Muscle of back (tissue), 13 donors: ENCODE results near the gene OR6C75. TPM values are rescaled to one million over a fixed set of nuclear protein-coding genes. Genes with fewer than 3 reads are reported as not detected.
"Not testable (repeated sequence)": the region's sequence is repeated elsewhere in the genome, so short reads cannot be mapped to it uniquely, and the experiment has no call there.

Experiments
- DNase-seq, 3 donors: peaks; one replicate each; pipeline versions ENCODE4 v3.0.0 to v3.0.0-alpha.2; 2013
- long read RNA-seq, 9 donors: transcript quantifications; one replicate each; lab custom pipeline, GENCODE V29; 2026
- polyA plus RNA-seq, 10 donors: library from polyadenylated mRNA; unstranded; fragments of 120-200 nt; gene quantifications; one replicate each; pipeline ENCODE4 v1.2.1, GENCODE V29; 2013; ENCODE audit not compliant: insufficient read length in 10 of 10

OR6C75 gene
- polyA plus RNA-seq = under 1 TPM in 1 of 10 donors, not detected in 9; 0.09 TPM
- long read RNA-seq, donor 1 = 0 reads
- long read RNA-seq, donor 2 = 0 reads
- long read RNA-seq, donor 3 = 0 reads
- long read RNA-seq, donor 4 = 0 reads
- long read RNA-seq, donor 5 = 0 reads
- long read RNA-seq, donor 6 = 0 reads
- long read RNA-seq, donor 7 = 0 reads
- long read RNA-seq, donor 8 = 0 reads
- long read RNA-seq, donor 9 = 0 reads

DNA sequence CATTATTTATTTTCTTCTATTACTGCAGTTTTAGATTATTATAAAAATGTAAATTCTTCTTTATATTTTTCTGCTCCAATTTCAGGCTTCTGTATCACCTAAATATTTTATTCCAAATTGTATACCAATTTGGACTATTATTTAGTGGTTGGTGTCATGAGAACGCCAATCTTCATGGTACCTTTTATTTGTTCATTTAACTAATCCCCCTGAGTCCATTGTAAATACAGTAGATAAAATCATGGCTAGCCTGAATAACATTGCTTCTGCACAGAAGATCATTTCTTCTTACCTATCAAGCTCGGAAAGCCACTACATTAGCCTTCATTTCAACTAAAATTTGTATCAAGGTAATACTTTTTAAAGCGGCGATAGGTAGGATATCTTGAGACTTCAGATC, at the start of gene OR6C75:
OR6C75 (plus strand) TSS at position 301 of the 400 bp plus-strand sequence. CDS start 2,136 bp downstream, outside the sequence.
- no peak for DNase-seq

DNA sequence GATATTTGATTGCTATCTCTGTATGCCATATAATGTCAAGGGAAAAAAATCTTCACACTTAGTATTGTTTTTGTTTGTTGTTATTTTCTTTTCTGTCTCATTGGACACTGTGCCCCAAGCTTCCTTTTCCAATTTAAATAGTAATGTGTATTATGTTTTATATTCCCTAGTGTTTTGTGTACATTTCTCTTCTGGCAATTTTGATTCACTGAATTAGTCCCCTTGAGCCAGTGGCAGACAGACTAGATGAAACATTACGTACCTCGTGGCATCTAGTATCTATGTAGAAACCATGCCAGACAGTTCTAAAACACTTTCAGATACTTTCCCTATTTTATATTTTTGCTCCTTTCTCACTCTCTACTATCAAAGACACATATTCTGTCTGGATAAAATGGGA, 48.7 kb upstream of the OR6C75 start, which contains the start of gene OR6C1:
OR6C1 (plus strand) TSS at position 301 of the 400 bp plus-strand sequence. CDS start 6,257 bp downstream, outside the sequence.
- DNase-seq = no peak

DNA sequence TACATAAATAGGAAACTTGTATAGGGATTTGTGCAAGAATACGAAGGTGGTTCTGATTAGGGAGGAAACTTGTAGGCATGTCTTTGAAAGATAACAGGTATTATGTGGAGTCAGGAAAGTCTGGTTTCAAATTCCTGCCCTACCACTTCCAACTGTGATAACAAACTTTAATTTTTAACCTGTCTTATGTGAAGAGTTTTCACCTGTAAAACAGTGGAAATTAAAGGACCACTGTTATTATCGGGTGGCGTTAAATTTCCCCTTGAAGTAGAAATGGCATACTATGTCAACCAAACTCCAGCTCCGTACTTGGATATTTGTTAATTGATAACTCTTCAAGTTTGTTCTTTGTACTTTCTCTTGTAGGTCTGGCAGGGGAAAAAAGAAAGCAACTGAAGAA, 42.6 kb upstream of the OR6C75 start:
- no peak for DNase-seq

DNA sequence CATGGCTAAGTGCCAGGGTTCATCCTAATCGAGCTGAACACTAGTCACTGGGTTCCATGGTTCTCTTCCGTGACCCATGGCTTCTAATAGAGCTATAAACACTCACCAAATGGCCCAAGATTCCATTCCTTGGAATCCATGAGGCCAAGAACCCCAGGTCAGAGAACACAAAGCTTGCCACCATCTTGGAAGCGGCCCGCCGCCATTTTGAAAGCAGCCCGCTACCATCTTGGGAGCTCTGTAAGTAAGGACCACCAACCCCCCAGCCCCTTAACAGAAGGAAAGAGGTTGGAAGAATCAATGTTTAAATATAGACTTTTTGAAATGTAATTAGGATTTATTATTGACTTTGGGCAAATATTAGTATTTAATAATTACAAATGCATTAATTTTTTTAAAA, 37.0 kb upstream of the OR6C75 start:
- DNase-seq = not testable (repeated sequence)

DNA sequence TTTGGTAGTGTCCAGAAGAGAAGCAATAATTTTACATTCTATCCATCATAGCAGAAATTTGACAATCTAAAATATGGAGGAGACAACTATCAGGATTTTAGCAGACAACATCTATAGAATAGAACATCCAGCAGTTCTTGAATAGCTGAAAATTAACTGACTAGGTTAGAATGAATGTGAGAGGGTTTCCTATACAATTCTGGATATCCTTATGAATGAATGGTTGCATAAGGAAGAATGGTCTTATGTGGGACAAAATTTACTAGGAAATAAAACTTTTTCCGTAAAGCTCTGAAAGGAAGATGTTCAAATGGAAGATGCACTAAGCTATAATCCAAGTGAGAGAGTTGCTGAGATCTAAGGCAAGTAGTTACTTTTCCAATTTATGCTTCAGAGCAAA, 32.3 kb upstream of the OR6C75 start, which contains the start of gene OR6C3:
OR6C3 (plus strand) TSS at position 301 of the 400 bp plus-strand sequence. CDS start 955 bp downstream, outside the sequence.
- DNase-seq = no peak

DNA sequence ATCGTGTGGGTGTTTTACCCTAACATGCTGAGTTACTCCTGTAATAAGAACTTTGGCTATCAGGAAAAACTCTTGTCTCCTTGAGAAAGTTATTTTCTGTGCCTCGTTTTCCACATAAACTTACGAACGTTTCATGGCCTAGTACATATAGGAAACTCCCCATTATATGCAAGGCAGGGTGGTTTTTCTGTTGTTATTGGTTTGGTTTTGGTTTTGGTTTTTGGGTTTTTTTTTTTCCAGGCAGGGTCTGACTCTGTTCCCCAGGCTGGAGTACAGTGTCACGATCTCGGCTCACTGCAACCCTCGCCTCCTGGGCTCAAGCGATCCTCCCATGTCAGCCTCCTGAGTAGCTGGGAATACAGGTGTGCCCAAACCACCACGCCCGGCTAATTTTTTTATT, 26.8 kb upstream of the OR6C75 start:
- DNase-seq = no peak

DNA sequence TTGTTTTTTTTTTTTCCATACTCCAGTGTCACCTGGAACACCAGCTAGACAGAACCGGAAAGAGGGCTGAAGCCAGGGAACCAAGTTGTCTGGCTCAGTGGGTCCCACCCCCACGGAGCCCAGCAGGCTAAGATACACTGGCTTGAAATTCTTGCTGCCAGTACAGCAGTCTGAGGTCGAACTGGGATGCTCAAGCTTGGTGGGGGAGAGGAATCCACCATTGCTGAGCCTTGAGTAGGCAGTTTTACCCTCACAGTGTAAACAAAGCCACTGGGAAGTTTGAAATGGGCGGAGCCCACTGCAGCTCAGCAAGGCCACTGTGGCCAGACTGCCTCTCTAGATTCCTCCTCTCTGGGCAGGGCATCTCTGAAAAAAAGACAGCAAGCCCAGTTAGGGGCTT, 7.4 kb upstream of the OR6C75 start:
- DNase-seq = not testable (repeated sequence)

DNA sequence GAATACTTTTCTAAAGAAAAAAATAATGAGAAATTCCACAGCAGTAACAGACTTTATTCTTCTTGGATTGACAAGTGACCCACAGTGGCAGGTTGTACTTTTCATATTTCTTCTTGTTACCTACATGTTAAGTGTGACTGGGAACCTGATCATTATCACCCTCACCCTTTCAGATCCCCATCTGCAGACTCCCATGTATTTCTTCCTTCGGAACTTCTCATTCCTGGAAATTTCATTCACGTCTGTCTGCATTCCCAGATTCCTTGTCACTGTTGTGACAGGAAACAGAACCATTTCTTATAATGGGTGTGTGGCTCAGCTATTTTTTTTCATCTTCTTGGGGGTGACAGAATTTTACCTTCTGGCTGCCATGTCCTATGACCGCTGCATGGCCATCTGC, 2.3 kb downstream of the OR6C75 start:
- no peak for DNase-seq

DNA sequence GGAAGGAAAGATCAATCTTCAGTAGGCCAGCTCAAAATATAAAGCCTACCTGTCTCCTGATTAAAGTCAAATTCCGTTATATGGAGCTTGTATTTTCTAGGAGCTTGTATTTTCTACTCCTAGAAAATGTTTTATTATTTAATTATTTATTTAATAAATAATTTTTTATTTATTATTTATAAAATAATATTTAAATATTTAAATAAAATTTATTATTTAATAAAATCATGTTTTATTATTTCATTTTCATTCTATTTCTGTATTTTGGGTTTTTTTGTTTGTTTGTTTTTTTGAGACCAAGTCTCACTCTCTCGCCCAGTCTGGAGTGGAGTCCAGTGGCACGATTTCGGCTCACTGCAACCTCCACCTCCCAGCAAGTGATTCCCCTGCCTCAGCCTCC, 9.7 kb downstream of the OR6C75 start:
- DNase-seq = no peak

DNA sequence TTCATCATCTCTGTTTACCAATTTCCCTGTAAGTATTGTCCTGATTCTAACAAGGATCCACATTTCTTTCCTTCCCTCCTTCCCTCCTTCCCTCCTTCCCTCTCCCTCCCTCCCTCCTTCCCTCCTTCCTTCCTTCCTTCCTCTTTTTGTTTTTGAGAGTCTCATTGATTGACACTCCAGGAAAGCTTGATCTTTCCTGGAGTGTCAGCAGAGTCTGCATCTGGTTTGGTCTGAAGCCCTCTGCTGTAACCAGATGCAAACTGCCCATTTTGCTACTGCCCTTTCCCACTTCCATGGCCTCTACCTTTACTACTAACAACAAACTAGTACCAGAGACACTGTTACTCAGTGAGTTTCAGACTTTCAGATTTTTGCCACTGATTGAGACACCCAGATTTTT, 23.1 kb downstream of the OR6C75 start:
- no peak for DNase-seq

DNA sequence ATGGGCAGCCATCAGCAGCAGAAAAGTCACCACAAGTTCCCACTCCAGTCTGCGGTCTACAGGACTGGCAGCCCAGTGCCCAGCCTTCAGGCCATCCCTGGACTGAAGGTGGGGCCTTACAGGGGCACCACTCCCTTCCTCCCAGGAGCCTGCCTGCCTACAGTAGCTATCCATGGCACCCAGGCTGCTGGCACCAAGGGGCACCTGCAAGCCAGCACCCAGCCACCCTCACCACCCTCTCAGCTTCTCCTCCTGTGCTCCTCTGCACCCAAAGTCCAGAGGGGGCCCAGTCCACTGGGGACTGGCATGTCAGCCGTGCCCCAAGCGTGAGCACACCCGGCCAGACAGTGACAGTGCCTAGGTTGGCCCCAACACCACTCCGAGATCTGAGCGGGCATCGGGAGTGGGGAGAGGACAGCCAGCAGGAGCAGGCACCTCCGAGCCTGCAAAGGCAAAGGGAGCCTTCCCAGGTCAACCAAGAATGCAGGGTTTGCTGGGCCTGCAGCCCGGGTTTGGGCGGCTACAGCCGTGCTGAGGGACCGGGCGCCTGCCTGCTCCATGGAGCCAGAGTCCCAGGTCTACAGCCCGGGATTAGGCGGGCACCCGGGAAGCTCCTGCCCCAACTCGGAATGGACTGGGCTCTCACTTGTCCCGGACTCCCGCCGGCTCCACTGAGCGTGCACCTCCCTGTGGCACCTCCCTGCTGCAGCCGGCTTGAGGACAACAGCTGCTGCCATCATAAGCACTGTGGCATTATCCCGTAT, 29.4 kb downstream of the OR6C75 start:
- no peak for DNase-seq

DNA sequence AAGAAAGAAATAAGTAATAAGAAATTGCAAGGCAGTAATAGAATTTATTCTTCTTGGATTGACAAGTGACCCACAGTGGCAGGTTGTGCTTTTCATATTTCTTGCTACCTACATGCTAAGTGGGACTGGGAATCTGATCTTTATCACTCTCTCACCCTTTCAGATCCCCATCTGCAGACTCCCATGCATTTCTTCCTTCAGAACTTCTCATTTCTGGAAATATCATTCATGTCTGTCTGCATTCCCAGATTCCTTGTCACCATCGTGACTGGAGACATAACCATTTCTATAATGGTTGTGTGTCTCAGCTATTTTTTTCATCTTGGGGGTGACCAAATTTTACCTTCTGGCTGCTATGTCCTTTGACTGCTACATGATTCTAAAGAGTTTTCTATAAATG, 33.6 kb downstream of the OR6C75 start:
- no peak for DNase-seq

DNA sequence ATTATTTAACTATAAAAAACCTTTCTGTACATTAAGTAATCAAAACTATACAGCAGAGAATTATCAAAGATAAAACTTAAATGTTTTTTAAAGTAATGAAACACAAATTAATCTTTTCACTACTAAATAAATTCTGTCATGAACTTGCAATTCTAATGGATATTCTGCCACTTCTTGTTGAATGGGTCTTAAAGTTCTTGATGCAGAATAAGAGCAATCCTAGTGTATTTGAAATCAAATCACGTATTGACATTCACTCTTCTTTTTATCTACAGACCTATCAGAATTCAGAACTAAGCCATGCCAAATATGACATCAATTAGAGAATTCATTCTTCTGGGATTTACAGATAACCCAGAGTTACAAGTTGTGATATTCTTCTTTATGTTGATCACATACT, 37.5 kb downstream of the OR6C75 start, which contains the start of gene OR6C65:
OR6C65 (plus strand) TSS at position 301 of the 400 bp plus-strand sequence; CDS start at position 301, 0 bp downstream.
- DNase-seq = no peak

DNA sequence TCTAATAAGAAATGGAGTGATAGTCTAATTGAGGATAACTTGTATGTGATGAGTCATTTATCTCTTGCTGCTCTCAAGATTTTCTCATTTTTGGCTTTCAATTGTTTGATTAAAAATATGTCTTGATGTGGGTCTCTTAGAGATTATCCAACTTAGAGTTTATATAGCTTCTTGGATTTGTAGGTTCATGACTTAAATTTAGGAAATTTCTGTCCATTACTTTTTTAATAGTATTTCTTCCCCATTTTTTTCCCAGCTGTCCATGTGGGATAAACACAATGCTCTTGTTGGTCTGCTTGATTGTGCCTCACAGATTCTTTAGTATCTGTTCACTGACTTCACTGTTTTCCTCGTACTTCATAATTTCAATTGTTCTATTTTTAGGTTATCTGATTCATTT, 45.1 kb downstream of the OR6C75 start:
- no peak for DNase-seq

DNA sequence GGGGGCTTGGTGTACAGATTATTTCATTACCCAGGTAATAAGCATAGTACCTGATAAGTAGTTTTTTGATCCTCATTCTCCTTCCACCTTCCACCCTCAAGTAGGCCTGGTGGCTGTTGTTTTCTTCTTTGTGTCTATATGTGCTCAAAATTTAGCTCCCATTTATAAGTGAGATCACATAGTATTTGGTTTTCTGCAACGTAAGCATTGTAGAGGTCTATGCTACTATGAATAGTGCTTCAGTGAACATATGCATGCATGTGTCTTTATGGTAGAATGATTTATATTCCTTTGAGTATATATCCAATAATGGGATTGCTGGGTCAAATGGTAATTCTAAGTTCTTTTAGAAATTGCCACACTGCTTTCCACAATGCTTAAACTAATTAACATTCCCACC, 46.4 kb downstream of the OR6C75 start:
- not testable (repeated sequence) for DNase-seq

DNA sequence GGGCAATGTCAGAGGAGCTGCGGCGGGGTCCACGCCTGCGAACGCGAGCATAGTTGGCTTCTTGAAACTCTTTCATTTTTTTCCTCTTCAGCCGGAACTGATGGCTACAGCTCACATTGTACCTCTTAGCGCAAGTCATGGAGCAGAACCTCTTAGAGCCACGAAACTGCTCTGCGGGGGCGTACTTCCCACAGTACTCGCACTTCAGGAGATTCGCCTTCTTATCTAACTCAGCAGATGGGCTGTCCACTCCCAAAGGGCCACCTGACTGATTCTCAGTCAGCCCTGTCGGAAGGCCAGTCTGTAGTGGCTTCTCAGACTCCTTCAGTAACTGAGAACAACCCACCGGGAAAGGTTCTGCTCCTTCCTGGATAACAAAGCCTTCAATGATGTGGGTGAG, 49.4 kb downstream of the OR6C75 start:
- not testable (repeated sequence) for DNase-seq

DNA sequence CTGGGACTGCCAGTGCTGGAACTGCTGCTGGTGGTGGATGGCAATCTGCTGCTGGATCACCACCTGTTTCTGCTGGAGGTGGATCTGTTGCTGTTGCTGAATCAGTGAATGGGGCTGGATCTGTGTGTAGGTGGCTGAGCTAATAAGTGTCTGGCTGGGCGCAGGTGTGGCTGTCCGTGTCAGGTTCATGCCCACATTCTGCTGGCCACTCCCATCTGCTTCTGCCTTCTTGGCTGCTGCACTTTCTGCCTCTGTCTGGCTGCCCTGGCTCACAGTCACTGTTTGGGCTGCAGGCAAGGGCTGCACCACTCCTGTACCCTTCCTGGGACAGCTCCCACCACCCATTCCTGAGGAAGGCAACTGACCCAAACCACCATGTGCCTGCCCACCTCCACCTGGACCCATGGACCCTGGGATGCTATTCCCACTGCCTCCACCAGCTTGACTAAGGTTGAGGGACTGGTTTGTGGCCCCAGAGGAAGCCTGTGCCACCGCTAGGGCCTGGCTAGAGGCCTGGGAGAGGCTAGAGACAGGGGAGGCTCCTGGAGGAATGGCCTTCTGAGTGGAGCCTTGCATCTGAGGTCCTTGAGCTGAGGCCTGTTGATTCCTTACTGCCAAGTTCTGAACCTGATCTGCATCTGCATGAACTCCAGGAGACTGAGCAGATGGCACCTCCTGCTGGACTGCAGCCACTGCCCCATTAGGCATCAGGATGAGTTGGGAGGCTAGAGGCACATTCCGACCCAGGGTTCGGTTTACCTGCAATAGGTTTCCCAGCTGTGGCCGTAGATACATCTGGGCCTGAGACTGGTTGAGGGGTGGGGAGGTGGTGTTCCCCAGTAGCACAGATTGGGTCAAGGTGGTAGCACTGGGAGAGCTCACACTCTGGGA, 51.0 kb downstream of the OR6C75 start:
- DNase-seq = not testable (repeated sequence)

DNA sequence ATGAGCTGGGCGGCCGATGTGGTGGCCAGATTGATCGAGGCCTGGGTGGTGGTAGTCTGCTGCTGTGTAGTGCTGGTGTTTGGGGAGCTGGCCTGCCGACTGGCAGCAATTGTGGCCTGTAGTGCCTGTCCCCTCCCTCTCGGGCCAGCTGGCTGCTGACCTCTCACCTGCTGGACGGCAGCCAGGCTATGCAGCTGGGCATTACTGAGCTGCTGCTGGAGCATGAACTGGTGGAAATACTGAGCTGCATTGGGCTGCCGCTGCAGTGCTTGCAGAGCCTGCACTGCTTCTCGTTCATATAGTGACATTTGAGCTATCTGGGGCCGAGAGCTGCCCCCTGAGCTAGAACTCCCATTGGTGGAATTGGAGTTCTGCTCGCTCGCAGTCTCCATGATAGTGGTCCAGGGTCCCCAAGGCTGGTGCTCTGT, 51.6 kb downstream of the OR6C75 start:
- peak in 1 of 3 donors; percentile 37 for DNase-seq

DNA sequence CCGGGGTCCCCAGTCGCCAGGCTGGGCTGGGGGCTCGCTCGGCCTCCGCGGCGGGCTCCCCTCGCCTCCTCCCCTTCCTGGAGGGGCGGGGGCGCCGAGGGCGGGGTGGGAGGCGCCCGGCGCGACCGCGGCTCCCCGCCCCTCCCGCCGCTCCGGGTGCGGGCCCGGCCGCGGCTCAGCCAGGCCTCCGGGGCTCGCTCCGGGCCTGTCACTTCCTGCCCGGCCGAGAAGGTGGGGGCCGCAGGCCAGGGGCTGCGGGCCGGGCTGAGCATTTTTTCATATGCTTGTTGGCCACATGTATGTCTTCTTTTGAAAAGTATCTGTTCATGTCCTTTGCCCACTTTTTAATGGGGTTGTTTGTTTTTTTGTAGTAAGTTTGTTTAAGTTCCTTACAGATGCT, 52.1 kb downstream of the OR6C75 start:
- DNase-seq = peak in 1 of 3 donors; percentile 10

DNA sequence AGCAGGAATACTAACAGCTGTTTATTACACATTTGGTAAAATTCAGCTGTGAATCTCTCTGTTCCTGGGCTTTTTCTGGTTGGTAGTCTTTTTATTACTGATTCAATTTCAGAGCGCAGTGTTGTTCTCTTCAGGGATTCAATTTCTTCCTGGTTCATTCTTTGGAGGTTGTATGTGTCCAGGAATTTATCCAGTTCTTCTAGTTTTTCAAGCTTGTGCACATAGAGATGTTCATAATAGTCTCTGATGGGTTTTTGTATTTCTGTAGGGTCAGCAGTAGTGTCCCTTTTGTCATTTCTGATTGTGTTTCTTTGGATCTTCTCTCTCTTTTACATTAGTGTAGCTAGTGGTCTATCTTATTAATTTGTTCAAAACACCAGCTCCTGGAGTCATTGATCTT, 54.2 kb downstream of the OR6C75 start:
- DNase-seq = no peak
